Upper lobe of left lung (tissue), 6 donors: Measurements from ENCODE around the gene TMEM44. TPM values are rescaled to one million over a fixed set of nuclear protein-coding genes. Genes with fewer than 3 reads are reported as not detected.

Source experiments
- ATAC-seq, 2 donors: fragments of 200-7000 bp; cut with Tn5 transposase; one replicate each; pipeline ENCODE4 v1.9.1; 2022; ENCODE audit warnings: mild to moderate bottlenecking in 2 of 2, moderate library complexity in 2 of 2; ENCODE audit not compliant: low FRiP score in 2 of 2
- DNase-seq, 2 donors: peaks; one replicate each; pipeline ENCODE4 v3.0.0-alpha.2; 2019 to 2020
- H3K27ac ChIP-seq, 4 donors: fragments of 200-600 bp; sonication (generic); one replicate each; pipeline ENCODE4 v1.5.1; 2016 to 2019
- H3K27me3 ChIP-seq, 4 donors: fragments of 200-600 bp; sonication (generic); one replicate each; pipeline ENCODE4 v1.5.1; 2017 to 2019
- H3K36me3 ChIP-seq, 4 donors: fragments of 200-600 bp; sonication (generic); one replicate each; pipeline ENCODE4 v1.5.1; 2016 to 2019
- H3K4me1 ChIP-seq, 4 donors: fragments of 200-600 bp; sonication (generic); one replicate each; pipeline ENCODE4 v1.5.1; 2018 to 2019
- H3K4me3 ChIP-seq, 4 donors: fragments of 200-600 bp; sonication (generic); one replicate each; pipeline ENCODE4 v1.5.1; 2017 to 2019; ENCODE audit warnings: mild to moderate bottlenecking in 2 of 4, moderate library complexity in 1 of 4
- H3K9me3 ChIP-seq, 4 donors: fragments of 200-600 bp; sonication (generic); one replicate each; pipeline ENCODE4 v1.5.1; 2018 to 2019
- EP300 ChIP-seq, 4 donors: sonication (generic); formaldehyde crosslinking; IDR thresholded peaks; one replicate each; pipeline ENCODE4 v1.5.1; 2017; ENCODE audit warnings: antibody characterized with exemption in 4 of 4, control low read depth in 2 of 4
- POLR2A ChIP-seq, 4 donors: fragments of 450-650 bp; IDR thresholded peaks; one replicate each; pipeline ENCODE4 v1.5.1; 2016 to 2017; ENCODE audit warnings: antibody characterized with exemption in 4 of 4, mild to moderate bottlenecking in 2 of 4
- POLR2AphosphoS5 ChIP-seq, 2 donors: sonication (generic); formaldehyde crosslinking; IDR thresholded peaks; one replicate each; pipeline ENCODE4 v1.5.1; 2017; ENCODE audit warnings: antibody characterized with exemption in 2 of 2
- WGBS, 2 donors: methylation state at CpG; one replicate each; pipeline ENCODE4 v1.1.5; 2017 to 2018; 5-methylcytosine and 5-hydroxymethylcytosine counted together
- total RNA-seq, 6 donors: library from RNA; depleted of rRNA in 4 of 6; stranded (reverse); fragments of >200 nt in 4 of 6; gene quantifications; one replicate each; pipeline versions ENCODE4 v1.1.0 to v1.2.1, GENCODE V29; 2016 to 2021
- TF ChIP-seq, protein P1 (sequence below), 6 experiments: fragments of 450-650 bp in 4 of 6; fragments of 200-600 bp in 2 of 6; sonication (generic) in 2 of 6; IDR thresholded peaks; one replicate each; pipeline ENCODE4 v1.5.1; 2016 to 2019; ENCODE audit warnings: antibody characterized with exemption in 6 of 6
- donor health status: DM: no; HTN: no; CAD: no; lungs with moderate emphysema.
- donor health status: DM: no; HTN: yes; CAD: no; lungs with severe emphysema.

Gene TMEM44
- total RNA-seq, 6 donors from 2014 or later = 12.9 to 39.3 (median 22.1) TPM

DNA sequence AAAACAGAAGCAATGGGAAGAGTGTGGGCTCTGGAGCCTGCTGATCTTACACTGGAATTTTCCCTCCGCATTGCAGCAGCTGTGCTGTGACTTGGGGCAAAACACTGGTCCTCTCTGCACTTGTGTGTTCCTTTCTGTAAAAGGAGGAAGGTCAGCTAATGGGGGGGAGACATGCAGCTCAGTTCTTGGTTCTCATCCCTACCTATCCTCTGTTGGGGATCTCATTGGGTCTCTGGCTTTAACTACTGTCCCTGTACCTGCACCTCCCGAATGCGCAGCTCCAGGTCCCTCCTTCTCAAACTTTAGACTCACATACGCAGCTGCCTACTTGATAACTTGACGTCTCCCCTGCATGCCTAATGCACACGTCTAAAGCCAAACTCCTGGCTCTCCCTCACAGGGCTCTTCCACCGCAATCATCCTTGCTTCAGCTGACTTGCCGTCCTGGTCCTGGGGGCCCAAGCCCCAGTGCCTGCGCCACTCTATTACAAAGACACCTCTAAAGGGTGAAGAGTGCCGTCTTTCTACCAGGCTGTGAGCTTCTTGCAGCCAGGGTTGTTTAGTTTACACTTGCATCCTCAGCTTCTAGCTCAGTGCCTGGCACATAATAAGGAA, 5.9 kb upstream of the TMEM44 start:
- Histone ChIP-seq H3K4me3 (no peak overlapping the region), H3K27ac (peak overlapping the region in 3 of 4 donors; percentile 8 to 86 (median 70)), H3K36me3 (peaks cover 4 to 41% (median 23%) of the 10 kb centered on the region in 4 donors), H3K4me1 (peaks cover 0 to 20% (median 12%) of the 10 kb centered on the region in 4 donors), H3K9me3 (no peaks in the 10 kb centered on the region), H3K27me3 (no peaks in the 10 kb centered on the region)
- no peak for TF ChIP-seq EP300 (IDR thresholded peaks at IDR 0.05)
- no peak for TF ChIP-seq POLR2A (IDR thresholded peaks at IDR 0.05)
- TF ChIP-seq POLR2AphosphoS5 (IDR thresholded peaks at IDR 0.05) = no peak
- TF ChIP-seq, protein P1, sequence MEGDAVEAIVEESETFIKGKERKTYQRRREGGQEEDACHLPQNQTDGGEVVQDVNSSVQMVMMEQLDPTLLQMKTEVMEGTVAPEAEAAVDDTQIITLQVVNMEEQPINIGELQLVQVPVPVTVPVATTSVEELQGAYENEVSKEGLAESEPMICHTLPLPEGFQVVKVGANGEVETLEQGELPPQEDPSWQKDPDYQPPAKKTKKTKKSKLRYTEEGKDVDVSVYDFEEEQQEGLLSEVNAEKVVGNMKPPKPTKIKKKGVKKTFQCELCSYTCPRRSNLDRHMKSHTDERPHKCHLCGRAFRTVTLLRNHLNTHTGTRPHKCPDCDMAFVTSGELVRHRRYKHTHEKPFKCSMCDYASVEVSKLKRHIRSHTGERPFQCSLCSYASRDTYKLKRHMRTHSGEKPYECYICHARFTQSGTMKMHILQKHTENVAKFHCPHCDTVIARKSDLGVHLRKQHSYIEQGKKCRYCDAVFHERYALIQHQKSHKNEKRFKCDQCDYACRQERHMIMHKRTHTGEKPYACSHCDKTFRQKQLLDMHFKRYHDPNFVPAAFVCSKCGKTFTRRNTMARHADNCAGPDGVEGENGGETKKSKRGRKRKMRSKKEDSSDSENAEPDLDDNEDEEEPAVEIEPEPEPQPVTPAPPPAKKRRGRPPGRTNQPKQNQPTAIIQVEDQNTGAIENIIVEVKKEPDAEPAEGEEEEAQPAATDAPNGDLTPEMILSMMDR (IDR thresholded peaks at IDR 0.05) = no peak
- ATAC-seq (no peak), DNase-seq (no peak)
- WGBS, 2 donors = 94 to 99% methylated on average over 10 of the region's 10 CpGs

DNA sequence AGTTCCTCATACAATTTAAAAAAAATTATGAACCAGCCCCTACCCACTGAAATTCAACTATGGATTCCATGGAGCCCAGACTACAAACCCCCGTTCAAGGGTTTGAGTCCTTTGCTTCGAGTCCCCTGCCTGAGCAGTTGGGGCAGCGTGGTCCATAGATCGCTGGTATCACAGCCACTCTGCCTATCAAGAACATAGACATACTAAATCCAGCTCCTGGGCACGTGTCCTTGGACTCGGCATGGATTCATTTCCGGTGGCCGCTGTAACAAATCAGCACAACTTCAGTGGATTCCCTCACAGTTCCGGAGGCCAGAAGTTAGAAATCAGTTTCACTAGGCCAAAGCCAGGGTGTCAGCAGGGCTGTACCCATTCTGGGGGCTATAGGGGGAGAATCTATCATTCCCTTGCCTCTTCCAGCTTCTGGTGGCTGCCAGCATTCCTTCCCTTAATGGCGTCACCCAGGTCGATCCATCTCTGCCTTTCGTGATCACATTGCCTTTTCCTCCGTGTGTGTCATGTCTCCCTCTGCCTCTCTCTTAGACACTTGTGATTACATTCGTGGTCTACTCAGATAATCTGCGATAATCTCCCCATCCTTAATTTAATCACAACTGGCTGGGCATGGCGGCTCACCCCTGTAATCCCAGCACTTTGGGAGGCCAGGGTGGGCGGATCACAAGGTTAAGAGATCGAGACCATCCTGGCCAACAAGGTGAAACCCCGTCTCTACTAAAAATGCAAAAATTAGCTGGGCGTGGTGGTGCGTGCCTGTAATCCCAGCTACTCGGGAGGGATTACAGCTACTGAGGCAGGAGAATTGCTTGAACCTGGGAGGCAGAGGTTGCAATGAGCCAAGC, 4.6 kb upstream of the TMEM44 start:
- peaks cover 0 to 28% (median 16%) of the 10 kb centered on the region in 4 donors for H3K36me3 ChIP-seq
- H3K9me3 ChIP-seq = no peaks in the 10 kb centered on the region
- DNase-seq (no peak), ATAC-seq (no peak)
- peak overlapping the region in 2 of 4 donors; percentile 31 to 86 for H3K27ac ChIP-seq
- 94 to 96% methylated on average over 22 of the region's 22 CpGs for WGBS, 2 donors
- H3K4me3 ChIP-seq = no peak overlapping the region
- peaks cover 0 to 21% (median 17%) of the 10 kb centered on the region in 4 donors for H3K4me1 ChIP-seq
- no peaks in the 10 kb centered on the region for H3K27me3 ChIP-seq
- TF ChIP-seq, protein P1 (IDR thresholded peaks at IDR 0.05) = no peak
- TF ChIP-seq EP300 (IDR thresholded peaks at IDR 0.05) (no peak), POLR2A (IDR thresholded peaks at IDR 0.05) (no peak), POLR2AphosphoS5 (IDR thresholded peaks at IDR 0.05) (no peak)

DNA sequence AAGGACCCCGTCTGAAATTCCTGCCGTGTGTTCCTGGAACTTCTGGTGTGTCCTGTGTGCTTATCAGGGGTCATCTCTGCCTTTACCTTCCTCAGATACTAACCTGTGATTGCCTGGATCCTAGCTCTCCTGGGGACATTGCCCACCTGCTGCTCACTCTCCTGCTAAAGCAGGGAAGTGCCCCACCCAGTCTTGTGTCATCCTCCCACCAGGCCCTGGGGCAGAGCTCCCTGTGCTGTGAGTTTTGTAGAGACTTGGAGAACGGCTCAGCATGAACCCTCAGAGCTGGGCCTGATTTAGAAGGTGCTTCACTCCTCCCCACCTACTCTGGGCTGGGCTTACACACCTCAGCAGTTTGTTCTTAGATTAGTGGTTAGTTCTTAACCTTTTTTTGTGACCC, 3.8 kb upstream of the TMEM44 start:
- peak overlapping the region in 2 of 4 donors; percentile 31 to 37 for H3K27ac ChIP-seq
- WGBS, 2 donors = 63 to 64% methylated on average over 3 of the region's 3 CpGs
- TF ChIP-seq EP300 (IDR thresholded peaks at IDR 0.05) (no peak), POLR2AphosphoS5 (IDR thresholded peaks at IDR 0.05) (no peak), POLR2A (IDR thresholded peaks at IDR 0.05) (no peak)
- TF ChIP-seq, protein P1 (IDR thresholded peaks at IDR 0.05) = no peak
- no peak overlapping the region for H3K4me3 ChIP-seq
- H3K27me3 ChIP-seq = no peaks in the 10 kb centered on the region
- peaks cover 0 to 21% (median 13%) of the 10 kb centered on the region in 4 donors for H3K36me3 ChIP-seq
- H3K9me3 ChIP-seq = no peaks in the 10 kb centered on the region
- H3K4me1 ChIP-seq = peaks cover 6 to 21% (median 20%) of the 10 kb centered on the region in 4 donors
- ATAC-seq (no peak), DNase-seq (no peak)

DNA sequence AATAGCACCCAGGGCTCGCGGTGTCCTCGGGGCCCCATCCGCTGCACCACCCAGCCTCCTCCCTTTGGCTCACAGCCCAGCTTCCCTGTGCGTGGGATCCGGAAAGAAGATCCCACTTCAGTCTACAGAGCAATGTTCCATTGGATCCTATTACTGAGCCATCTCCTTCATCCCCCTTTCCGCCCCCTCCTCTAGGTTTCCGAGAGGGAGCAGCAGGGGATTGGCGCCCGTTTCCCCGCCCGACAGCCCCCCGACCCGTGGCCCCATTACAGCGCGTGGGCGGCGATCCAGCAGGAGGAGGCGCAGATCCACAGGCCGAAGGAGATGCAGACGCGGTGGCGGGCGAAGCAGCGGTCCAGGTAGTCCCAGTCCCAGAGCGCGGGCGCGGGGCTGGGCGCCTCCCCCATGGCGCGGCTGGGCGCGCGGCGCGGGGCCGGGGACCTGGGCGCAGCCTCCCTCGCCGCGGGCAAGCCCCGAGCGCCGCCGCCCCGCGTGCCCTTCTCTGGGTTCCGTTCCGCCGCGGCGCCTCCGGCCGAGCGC, 340 bp downstream of the TMEM44 start:
- no peaks in the 10 kb centered on the region for H3K9me3 ChIP-seq
- H3K27me3 ChIP-seq = no peaks in the 10 kb centered on the region
- H3K36me3 ChIP-seq = peaks cover 0 to 16% (median 4%) of the 10 kb centered on the region in 4 donors
- peak overlapping the region; percentile 35 to 84 (median 70) for H3K4me3 ChIP-seq
- DNase-seq (peak in 1 of 2 donors; percentile 36), ATAC-seq (peak; percentile 41 to 44)
- H3K27ac ChIP-seq = peak overlapping the region; percentile 72 to 88 (median 84)
- 0 to 1% methylated on average over 6 to 40 of the region's 56 CpGs for WGBS, 2 donors
- H3K4me1 ChIP-seq = peaks cover 3 to 23% (median 6%) of the 10 kb centered on the region in 4 donors
- peak; percentile 18 to 48 for TF ChIP-seq POLR2AphosphoS5 (IDR thresholded peaks at IDR 0.05)
- TF ChIP-seq, protein P1 (IDR thresholded peaks at IDR 0.05) = no peak
